B cell (primary cell): ENCODE data around the gene CABLES2. TPM values are rescaled to one million over a fixed set of nuclear protein-coding genes. Genes with fewer than 3 reads are reported as not detected.

ENCODE experiments used
- ATAC-seq: fragments of 200-7000 bp; cut with Tn5 transposase; one replicate; pipeline ENCODE4 v1.10.0; 2021; ENCODE audit warnings: low read depth, mild to moderate bottlenecking, moderate number of reproducible peaks, moderate library complexity
- CTCF ChIA-PET: fragments of 350-600 bp; sonication (Branson Sonifier 250); formaldehyde crosslinking; loops from one replicate; lab custom pipeline; 2021; ENCODE audit warnings: antibody characterized with exemption, inconsistent platforms; lab: Charles Lee
- POLR2A ChIA-PET: fragments of 350-600 bp; sonication (Branson Sonifier 250); formaldehyde crosslinking; loops from one replicate; lab custom pipeline; 2021; ENCODE audit warnings: antibody characterized with exemption; lab: Charles Lee
- DNase-seq: peaks from one replicate; pipeline ENCODE4 v3.0.0; 2013
- H2AFZ ChIP-seq: 2 replicates; pipeline ENCODE4 v1.6.1; 2012; ENCODE audit warnings: mild to moderate bottlenecking, low read depth, low read length; ENCODE audit not compliant: insufficient read depth, poor library complexity, severe bottlenecking
- H3K27ac ChIP-seq, 2 donors: 1 replicate in 1 of 2; 2 replicates in 1 of 2; pipeline ENCODE4 v1.5.1; 2012 to 2013; ENCODE audit warnings: low read length in 2 of 2, mild to moderate bottlenecking in 2 of 2, moderate library complexity in 1 of 2
- H3K27me3 ChIP-seq, 4 experiments: fragments of 200-600 bp in 1 of 4; sonication (generic) in 1 of 4; replicated peaks in 1 of 4; 1 replicate in 2 of 4; 2 replicates in 2 of 4; pipeline versions ENCODE4 v1.6.1 to v1.7.0; 2013 to 2016; ENCODE audit warnings: low read length in 3 of 4, mild to moderate bottlenecking in 2 of 4, mixed read lengths in 1 of 4, moderate library complexity in 1 of 4; ENCODE audit not compliant: insufficient read depth in 4 of 4, control insufficient read depth in 3 of 4; ENCODE audit errors: control extremely low read depth in 1 of 4
- H3K36me3 ChIP-seq, 2 experiments: replicated peaks in 1 of 2; 1 replicate in 1 of 2; 2 replicates in 1 of 2; pipeline versions ENCODE4 v1.6.1 to v1.7.1; 2013; ENCODE audit warnings: low read length in 1 of 2; ENCODE audit not compliant: insufficient read depth in 2 of 2, control insufficient read depth in 1 of 2; ENCODE audit errors: control extremely low read depth in 1 of 2, extremely low read depth in 1 of 2
- H3K4me1 ChIP-seq, 2 donors: fragments of 200-600 bp in 1 of 2; sonication (generic) in 1 of 2; 1 replicate in 1 of 2; 2 replicates in 1 of 2; pipeline versions ENCODE4 v1.5.1 to v1.6.1; 2013 to 2017; ENCODE audit warnings: low read length in 2 of 2; ENCODE audit not compliant: control insufficient read depth in 2 of 2, insufficient read depth in 2 of 2
- H3K4me2 ChIP-seq: replicated peaks from 2 replicates; pipeline ENCODE3; 2012; ENCODE audit warnings: mild to moderate bottlenecking, low read depth, low read length; ENCODE audit not compliant: poor library complexity, severe bottlenecking
- H3K4me3 ChIP-seq, 5 experiments: fragments of 200-600 bp in 1 of 5; sonication (generic) in 1 of 5; 1 replicate in 3 of 5; 2 replicates in 2 of 5; pipeline versions ENCODE4 v1.5.1 to v1.7.0; 2011 to 2016; ENCODE audit warnings: low read length in 4 of 5, mild to moderate bottlenecking in 4 of 5, low read depth in 2 of 5, control low read depth in 1 of 5, moderate library complexity in 1 of 5; ENCODE audit not compliant: insufficient read depth in 1 of 5; ENCODE audit errors: control extremely low read depth in 1 of 5, extremely low read depth in 1 of 5
- H3K79me2 ChIP-seq: fragments of 200-600 bp; sonication (generic); one replicate; pipeline ENCODE4 v1.6.0; 2016; ENCODE audit warnings: low read length; ENCODE audit not compliant: control insufficient read depth, insufficient read depth
- H3K9ac ChIP-seq: fragments of 200-600 bp; sonication (generic); 2 replicates; pipeline ENCODE4 v1.6.1; 2017; ENCODE audit warnings: mild to moderate bottlenecking, low read length, moderate library complexity
- H3K9me3 ChIP-seq, 3 donors: one replicate each; pipeline versions ENCODE4 v1.6.1 to v1.7.1; 2013; ENCODE audit warnings: low read length in 2 of 3; ENCODE audit not compliant: control insufficient read depth in 2 of 3, insufficient read depth in 1 of 3; ENCODE audit errors: control extremely low read depth in 1 of 3
- H4K20me1 ChIP-seq: 2 replicates; pipeline ENCODE4 v1.6.0; 2012; ENCODE audit warnings: mild to moderate bottlenecking, low read length; ENCODE audit not compliant: insufficient read depth, control insufficient read depth, poor library complexity, severe bottlenecking
- H3K27ac Mint-ChIP-seq: one replicate; pipeline ENCODE4 v1.8.0; 2021; ENCODE audit warnings: mixed read lengths
- H3K27me3 Mint-ChIP-seq: one replicate; pipeline ENCODE4 v1.8.0; 2021; ENCODE audit warnings: mixed read lengths
- H3K4me1 Mint-ChIP-seq: one replicate; pipeline ENCODE4 v1.8.0; 2021; ENCODE audit warnings: mixed read lengths
- H3K4me3 Mint-ChIP-seq: one replicate; pipeline ENCODE4 v1.8.0; 2021; ENCODE audit warnings: mixed read lengths
- H3K9me3 Mint-ChIP-seq: one replicate; pipeline ENCODE4 v1.8.0; 2022; ENCODE audit warnings: mixed read lengths; ENCODE audit not compliant: insufficient read depth
- EZH2 ChIP-seq: IDR thresholded peaks from 2 replicates; pipeline ENCODE4 v1.6.1; 2012; ENCODE audit warnings: borderline replicate concordance, low read depth, mild to moderate bottlenecking, moderate library complexity, low read length; ENCODE audit not compliant: insufficient read depth, poor library complexity, severe bottlenecking
- WGBS: methylation state at CpG from one replicate; pipeline ENCODE4 v1.1.5; 2013; ENCODE audit warnings: missing lambda C conversion rate; ENCODE audit not compliant: insufficient coverage; 5-methylcytosine and 5-hydroxymethylcytosine counted together
- intact Hi-C: fragments of 100-400 bp; cut with micrococcal nuclease; formaldehyde crosslinking; loops from one replicate; pipeline ENCODE4 v1.10.0; 2022
- polyA plus RNA-seq: library from polyadenylated mRNA; depleted of rRNA; stranded (reverse); fragments of >200 nt; gene quantifications from 2 replicates; pipeline ENCODE4 v1.2.3, GENCODE V29; 2012
- total RNA-seq, 2 donors: library from RNA; stranded (reverse); fragments of 120-200 nt in 1 of 2; gene quantifications; 1 replicate in 1 of 2; 2 replicates in 1 of 2; pipeline versions ENCODE4 v1.2.3 to v1.2.4, GENCODE V29; 2013 to 2022
- TF ChIP-seq, protein P1 (sequence below): fragments of 200-600 bp; IDR thresholded peaks from one replicate; pipeline ENCODE4 v1.8.0; 2022; ENCODE audit warnings: antibody characterized with exemption, mild to moderate bottlenecking

Gene CABLES2
- total and polyA plus RNA-seq, 2 donors (not counting 1 experiment from before 2014, with no cell fraction given), result 4.8 to 8.2 TPM

DNA sequence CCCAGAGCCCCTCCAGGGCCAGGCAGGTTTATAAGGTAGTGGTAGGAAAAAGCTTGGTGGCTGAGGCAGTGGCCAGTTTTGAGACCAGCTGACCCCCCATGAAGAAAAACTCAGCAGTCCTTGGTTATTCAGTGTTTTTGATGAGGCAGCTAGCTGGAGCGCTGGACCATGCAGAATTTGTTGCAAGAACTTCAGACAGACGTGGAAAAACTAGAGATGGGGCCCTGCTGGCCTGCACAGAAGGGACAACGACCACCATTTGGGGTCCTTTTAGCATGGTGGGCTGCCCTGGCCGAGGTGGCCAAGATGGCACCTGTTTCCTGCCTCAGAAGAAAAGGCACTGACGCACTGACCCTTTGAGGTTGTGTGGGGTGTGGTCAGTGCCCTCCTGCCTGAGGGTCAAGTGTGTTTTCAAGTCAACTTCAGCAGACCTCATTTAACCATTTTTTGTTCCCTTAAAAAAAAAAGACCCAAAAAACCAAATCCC, 17.4 kb downstream of the CABLES2 start:
- no peak for DNase-seq
- POLR2A ChIA-PET, result interaction anchor here (0.7 kb wide), 1 partner anchor 260 kb away, joined by 3 read pairs; no protein-coding TSS in a partner anchor

More for the DNA sequence above, 17.4 kb downstream of the CABLES2 start:
- Histone ChIP-seq H3K4me1 (peaks cover 18 to 27% of the 10 kb centered on the region in 2 donors), H3K79me2 (peaks cover 46% of the 10 kb centered on the region), H3K9ac (no peak overlapping the region), H3K27me3 (no peaks in the 10 kb centered on the region), H3K27ac (no peak overlapping the region), H4K20me1 (peaks cover 44% of the 10 kb centered on the region), H3K9me3 (no peaks in the 10 kb centered on the region), H3K4me3 (no peak overlapping the region), H3K36me3 (peaks cover 2 to 38% of the 10 kb centered on the region in 2 experiments), H3K4me2 (no peak overlapping the region), H2AFZ (no peak overlapping the region)
- WGBS, result 78% methylated on average over 5 of the region's 5 CpGs
- H3K27ac Mint-ChIP-seq, result no peak overlapping the region
- H3K9me3 Mint-ChIP-seq, result no peaks in the 10 kb centered on the region
- intact Hi-C loops, result loop anchor here (5.0 to 10.0 kb wide), 3 partner anchors 52 to 403 kb away; partner anchors contain the start of gene LSM14B
- TF ChIP-seq, protein P1, sequence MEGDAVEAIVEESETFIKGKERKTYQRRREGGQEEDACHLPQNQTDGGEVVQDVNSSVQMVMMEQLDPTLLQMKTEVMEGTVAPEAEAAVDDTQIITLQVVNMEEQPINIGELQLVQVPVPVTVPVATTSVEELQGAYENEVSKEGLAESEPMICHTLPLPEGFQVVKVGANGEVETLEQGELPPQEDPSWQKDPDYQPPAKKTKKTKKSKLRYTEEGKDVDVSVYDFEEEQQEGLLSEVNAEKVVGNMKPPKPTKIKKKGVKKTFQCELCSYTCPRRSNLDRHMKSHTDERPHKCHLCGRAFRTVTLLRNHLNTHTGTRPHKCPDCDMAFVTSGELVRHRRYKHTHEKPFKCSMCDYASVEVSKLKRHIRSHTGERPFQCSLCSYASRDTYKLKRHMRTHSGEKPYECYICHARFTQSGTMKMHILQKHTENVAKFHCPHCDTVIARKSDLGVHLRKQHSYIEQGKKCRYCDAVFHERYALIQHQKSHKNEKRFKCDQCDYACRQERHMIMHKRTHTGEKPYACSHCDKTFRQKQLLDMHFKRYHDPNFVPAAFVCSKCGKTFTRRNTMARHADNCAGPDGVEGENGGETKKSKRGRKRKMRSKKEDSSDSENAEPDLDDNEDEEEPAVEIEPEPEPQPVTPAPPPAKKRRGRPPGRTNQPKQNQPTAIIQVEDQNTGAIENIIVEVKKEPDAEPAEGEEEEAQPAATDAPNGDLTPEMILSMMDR, result no peak
- no peak for TF ChIP-seq EZH2
- no peaks in the 10 kb centered on the region for H3K27me3 Mint-ChIP-seq
- H3K4me3 Mint-ChIP-seq, result no peak overlapping the region
- CTCF ChIA-PET, result interaction anchor here (0.5 to 1.6 kb wide), 2 partner anchors 87 to 515 kb away, joined by 3 to 4 read pairs; no protein-coding TSS in a partner anchor
- peaks cover 35% of the 10 kb centered on the region for H3K4me1 Mint-ChIP-seq
- ATAC-seq, result no peak
